Astrocyte (in vitro differentiated cells and primary cell): ENCODE results near the gene FBLN1.

ENCODE experiments used
- EZH2 ChIP-seq: IDR thresholded peaks from 2 replicates; pipeline ENCODE4 v1.6.1; 2012; ENCODE audit warnings: mild to moderate bottlenecking, low read length, inconsistent platforms; ENCODE audit not compliant: insufficient read depth
- TF ChIP-seq, protein P1 (sequence below): IDR thresholded peaks from 2 replicates; pipeline ENCODE4 v1.5.1; 2011; ENCODE audit warnings: low read depth, mild to moderate bottlenecking, inconsistent platforms, low read length, moderate library complexity; ENCODE audit not compliant: insufficient read depth

DNA sequence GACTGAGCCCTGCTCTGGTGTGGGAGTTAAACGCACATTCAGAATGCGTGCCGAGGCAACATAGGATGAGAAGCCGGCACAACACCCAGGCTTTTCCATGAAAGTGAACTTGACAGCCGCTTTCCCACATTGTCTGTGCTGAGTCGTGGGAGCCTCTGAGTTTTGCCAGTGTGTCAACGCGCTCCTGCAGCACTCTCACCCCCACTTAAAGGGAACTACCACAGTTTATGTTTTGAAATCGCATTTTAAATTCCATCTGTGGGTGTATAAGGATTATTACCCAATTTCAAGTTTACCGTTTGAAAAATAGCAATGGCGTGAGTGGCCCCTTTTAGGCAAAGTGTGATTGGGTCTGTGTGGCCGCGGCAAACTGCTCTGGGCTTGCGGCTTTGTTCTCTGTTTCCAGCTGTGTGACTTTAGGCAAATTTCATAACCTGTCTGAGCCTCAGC lies 81.5 kb downstream of the FBLN1 start:
- TF ChIP-seq, protein P1, sequence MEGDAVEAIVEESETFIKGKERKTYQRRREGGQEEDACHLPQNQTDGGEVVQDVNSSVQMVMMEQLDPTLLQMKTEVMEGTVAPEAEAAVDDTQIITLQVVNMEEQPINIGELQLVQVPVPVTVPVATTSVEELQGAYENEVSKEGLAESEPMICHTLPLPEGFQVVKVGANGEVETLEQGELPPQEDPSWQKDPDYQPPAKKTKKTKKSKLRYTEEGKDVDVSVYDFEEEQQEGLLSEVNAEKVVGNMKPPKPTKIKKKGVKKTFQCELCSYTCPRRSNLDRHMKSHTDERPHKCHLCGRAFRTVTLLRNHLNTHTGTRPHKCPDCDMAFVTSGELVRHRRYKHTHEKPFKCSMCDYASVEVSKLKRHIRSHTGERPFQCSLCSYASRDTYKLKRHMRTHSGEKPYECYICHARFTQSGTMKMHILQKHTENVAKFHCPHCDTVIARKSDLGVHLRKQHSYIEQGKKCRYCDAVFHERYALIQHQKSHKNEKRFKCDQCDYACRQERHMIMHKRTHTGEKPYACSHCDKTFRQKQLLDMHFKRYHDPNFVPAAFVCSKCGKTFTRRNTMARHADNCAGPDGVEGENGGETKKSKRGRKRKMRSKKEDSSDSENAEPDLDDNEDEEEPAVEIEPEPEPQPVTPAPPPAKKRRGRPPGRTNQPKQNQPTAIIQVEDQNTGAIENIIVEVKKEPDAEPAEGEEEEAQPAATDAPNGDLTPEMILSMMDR, result no peak
- TF ChIP-seq EZH2, result no peak
